K562 (cell line): ENCODE results near the gene TTC28. TPM values are rescaled to one million over a fixed set of nuclear protein-coding genes. Genes with fewer than 3 reads are reported as not detected.

ENCODE experiments used
- ATAC-seq: fragments of 200-7000 bp; cut with Tn5 transposase; 3 replicates; pipeline ENCODE4 v1.9.1; 2020; ENCODE audit warnings: moderate library complexity
- BruUV-seq: library from RNA; stranded (reverse); fragments of 400-500 nt; replicated peaks from 2 replicates; lab custom pipeline; 2021; lab: Mats Ljungman, UMichigan
- CTCF ChIA-PET: fragments of 300-600 bp; formaldehyde crosslinking; extraction: SDS; loops from one replicate; lab custom pipeline; 2021; ENCODE audit warnings: low intra/inter-chr PET ratio; lab: Yijun Ruan, JAX
- POLR2A ChIA-PET: fragments of 300-600, 350-650 bp; sonication (Branson Sonifier 250); formaldehyde crosslinking; extraction: SDS; loops from one replicate; lab custom pipeline; 2021; ENCODE audit warnings: antibody characterized with exemption, inconsistent platforms; lab: Yijun Ruan, JAX
- DNase-seq, 4 experiments: peaks; one replicate each; pipeline versions ENCODE4 v3.0.0 to v3.0.0-alpha.2; 2011 to 2018; ENCODE audit warnings: low spot score in 3 of 4, mixed read lengths in 3 of 4; ENCODE audit errors: extremely low read depth in 1 of 4
- FAIRE-seq: peaks from 2 replicates; lab custom pipeline; 2011; peaks lifted over from hg19 to GRCh38; lab: Jason Lieb, UNC
- H2AFZ ChIP-seq: 2 replicates; pipeline ENCODE4 v1.6.0; 2011; ENCODE audit warnings: low read depth, low read length, control low read depth, inconsistent platforms
- H3K27ac ChIP-seq: fragments of 200-600 bp; 3 replicates; pipeline ENCODE4 v1.8.0; 2011; ENCODE audit warnings: low read depth, mild to moderate bottlenecking, control low read depth, inconsistent platforms, low read length, moderate library complexity, mixed read lengths; ENCODE audit errors: extremely low read depth
- H3K27me3 ChIP-seq, 2 experiments: fragments of 300-600 bp in 1 of 2; 2 replicates in 1 of 2; 3 replicates in 1 of 2; pipeline versions ENCODE4 v1.6.0 to v1.8.0; 2011; ENCODE audit warnings: inconsistent platforms in 2 of 2, low read length in 2 of 2, mild to moderate bottlenecking in 1 of 2, mixed read lengths in 1 of 2, moderate library complexity in 1 of 2; ENCODE audit not compliant: control insufficient read depth in 2 of 2, insufficient read depth in 2 of 2
- H3K36me3 ChIP-seq: fragments of 300-600 bp; 3 replicates; pipeline ENCODE4 v1.8.0; 2011; ENCODE audit warnings: mild to moderate bottlenecking, low read length, inconsistent platforms; ENCODE audit not compliant: control insufficient read depth, insufficient read depth
- H3K4me1 ChIP-seq, 2 experiments: fragments of 200-600 bp in 1 of 2; replicated peaks in 1 of 2; 2 replicates in 1 of 2; 3 replicates in 1 of 2; pipeline versions ENCODE4 v1.5.1 to v1.8.0; 2011; ENCODE audit warnings: inconsistent platforms in 2 of 2, low read length in 2 of 2, mild to moderate bottlenecking in 1 of 2, mixed read lengths in 1 of 2, moderate library complexity in 1 of 2; ENCODE audit not compliant: control insufficient read depth in 2 of 2, insufficient read depth in 2 of 2
- H3K4me2 ChIP-seq: 2 replicates; pipeline ENCODE4 v1.6.1; 2011; ENCODE audit warnings: low read length, control low read depth, inconsistent platforms, mixed read lengths; ENCODE audit not compliant: insufficient read depth
- H3K4me3 ChIP-seq: fragments of 200-600 bp; sonication (generic), shearing (Covaris generic); 2 replicates; pipeline ENCODE4 v1.5.1; 2016; ENCODE audit warnings: control low read depth, inconsistent platforms
- H3K79me2 ChIP-seq: fragments of 200-600 bp; 3 replicates; pipeline ENCODE4 v1.8.0; 2011; ENCODE audit warnings: low read length, inconsistent platforms; ENCODE audit not compliant: control insufficient read depth, insufficient read depth
- H3K9ac ChIP-seq, 2 experiments: 2 replicates each; pipeline versions ENCODE4 v1.6.0 to v1.6.1; 2011; ENCODE audit warnings: low read depth in 2 of 2, low read length in 2 of 2, control low read depth in 1 of 2, inconsistent platforms in 1 of 2, mild to moderate bottlenecking in 1 of 2, mixed read lengths in 1 of 2; ENCODE audit not compliant: insufficient read depth in 1 of 2
- H3K9me1 ChIP-seq: one replicate; pipeline ENCODE4 v1.6.0; 2011; ENCODE audit warnings: inconsistent platforms, mild to moderate bottlenecking, low read length, moderate library complexity; ENCODE audit not compliant: control insufficient read depth, insufficient read depth
- H3K9me3 ChIP-seq: replicated peaks from 2 replicates; pipeline ENCODE4 v1.5.1; 2011; ENCODE audit warnings: low read depth, low read length, inconsistent platforms; ENCODE audit not compliant: control insufficient read depth, insufficient read depth
- H4K20me1 ChIP-seq: replicated peaks from 2 replicates; pipeline ENCODE4 v1.6.1; 2011; ENCODE audit warnings: low read length, inconsistent platforms, mixed read lengths; ENCODE audit not compliant: control insufficient read depth, insufficient read depth
- CREB3L1 ChIP-seq: fragments of 450-650 bp; IDR thresholded peaks from 2 replicates; pipeline ENCODE4 v1.6.1; 2014; ENCODE audit warnings: low read depth, mild to moderate bottlenecking, moderate library complexity, borderline replicate concordance
- E2F4 ChIP-seq: sonication (generic); formaldehyde crosslinking; IDR thresholded peaks from 2 replicates; pipeline ENCODE4 v1.8.0; 2022; ENCODE audit warnings: mild to moderate bottlenecking, low read depth, missing genetic modification reagents
- FOS ChIP-seq: IDR thresholded peaks from 3 replicates; pipeline ENCODE4 v1.6.1; 2011; ENCODE audit not compliant: insufficient read length; ENCODE audit errors: extremely low read depth
- ID3 ChIP-seq, 2 experiments: fragments of 250-450 bp in 1 of 2; fragments of 450-650 bp in 1 of 2; sonication (Bioruptor Pico) in 1 of 2; IDR thresholded peaks; 2 replicates each; pipeline versions ENCODE4 v1.6.1 to v1.8.0; 2016 to 2021; ENCODE audit warnings: mild to moderate bottlenecking in 2 of 2, moderate library complexity in 2 of 2, missing compliant biosample characterization in 1 of 2, missing genetic modification characterization in 1 of 2
- KLF16 ChIP-seq: IDR thresholded peaks from 2 replicates; pipeline ENCODE4 v1.6.1; 2016; ENCODE audit warnings: antibody characterized with exemption
- MAFF ChIP-seq: IDR thresholded peaks from 2 replicates; pipeline ENCODE4 v1.6.1; 2012; ENCODE audit warnings: low read length, improper control_type of control experiment
- NRF1 ChIP-seq, 2 experiments: fragments of 450-650 bp; IDR thresholded peaks in 1 of 2; conservative IDR thresholded peaks in 1 of 2; 2 replicates each; pipeline ENCODE4 v1.6.1; 2014; ENCODE audit warnings: mild to moderate bottlenecking in 2 of 2
- SIN3A ChIP-seq, 2 experiments: fragments of 150-350 bp in 1 of 2; IDR thresholded peaks; 2 replicates each; pipeline ENCODE4 v1.6.1; 2011 to 2016; ENCODE audit warnings: borderline replicate concordance in 2 of 2, low read depth in 2 of 2, low read length in 2 of 2, mild to moderate bottlenecking in 2 of 2, moderate library complexity in 2 of 2; ENCODE audit not compliant: control insufficient read depth in 1 of 2
- ZBTB2 ChIP-seq: fragments of 450-650 bp; IDR thresholded peaks from 2 replicates; pipeline ENCODE4 v1.6.1; 2016; ENCODE audit warnings: antibody characterized with exemption
- ZNF124 ChIP-seq: sonication (generic); formaldehyde crosslinking; IDR thresholded peaks from 2 replicates; pipeline ENCODE4 v1.8.1; 2022; ENCODE audit warnings: missing genetic modification reagents
- ZNF316 ChIP-seq: fragments of 450-650 bp; IDR thresholded peaks from 2 replicates; pipeline ENCODE4 v1.6.1; 2016
- ZNF444 ChIP-seq: fragments of 250-450 bp; sonication (Bioruptor Pico); IDR thresholded peaks from 2 replicates; pipeline ENCODE4 v1.4.0; 2020; ENCODE audit warnings: mild to moderate bottlenecking, moderate library complexity
- ZNF551 ChIP-seq: fragments of 250-450 bp; sonication (Bioruptor Pico); IDR thresholded peaks from 2 replicates; pipeline ENCODE4 v1.5.0; 2021; ENCODE audit warnings: mild to moderate bottlenecking, moderate library complexity
- ZNF696 ChIP-seq: fragments of 250-450 bp; sonication (Bioruptor Pico); conservative IDR thresholded peaks from 2 replicates; pipeline ENCODE4 v1.4.0; 2020; ENCODE audit warnings: mild to moderate bottlenecking, moderate library complexity
- in situ Hi-C: fragments of 300-500 bp; cut with MboI; formaldehyde crosslinking; loops from 4 replicates; pipeline ENCODE4 v1.15.0; 2018; ENCODE audit warnings: inconsistent platforms, mixed read lengths
- intact Hi-C: fragments of 100-400 bp; cut with micrococcal nuclease; formaldehyde crosslinking; loops from 2 replicates; pipeline ENCODE4 v1.14.2; 2022
- polyA plus RNA-seq, 8 experiments: library from polyadenylated mRNA; depleted of rRNA in 4 of 8; stranded (reverse) in 5 of 8; unstranded in 3 of 8; fragments of >200 nt; fragmentation: Nextera tagmentation in 2 of 8; fragmentation: Illumina TruSeq in 1 of 8; extraction: Ambion mirVana in 2 of 8; extraction: Trizol in 1 of 8; gene quantifications; 2 replicates each; pipeline versions ENCODE4 v1.2.1 to v1.2.3, GENCODE V29; 2011 to 2014; ENCODE audit warnings: inconsistent platforms in 1 of 8, missing spikeins in 1 of 8
- total RNA-seq, 7 experiments: library from RNA; depleted of rRNA in 6 of 7; stranded (reverse); fragments of >200 nt in 6 of 7; fragmentation: Illumina TruSeq in 2 of 7; extraction: Trizol in 2 of 7; gene quantifications; 2 replicates each; pipeline versions ENCODE4 v1.2.1 to v1.2.3, GENCODE V29; 2011 to 2021; ENCODE audit warnings: low replicate concordance in 1 of 7

Gene TTC28
- total and polyA plus RNA-seq, 9 of the 15 experiments (the other 6 are each of a cell fraction or from before 2014, with no cell fraction given), result 0.22 to 10.7 (median 3.1) TPM

GRCh38 chr22:28379075-28379779 is 300.4 kb downstream of the TTC28 start (continued):
- TF ChIP-seq ID3 (CRISPR knock-in tag; IDR thresholded peaks at IDR 0.05) (no peak), ID3 (tag; IDR thresholded peaks at IDR 0.05) (no peak)

- Histone ChIP-seq H3K9me3 (no peaks in the 10 kb centered on the region), H2AFZ (no peak overlapping the region), H3K27me3 (no peaks in the 10 kb centered on the region), H3K4me3 (no peak overlapping the region), H3K4me1 (peaks cover 0 to 7% of the 10 kb centered on the region in 2 experiments; a peak in 2 of 5 replicates), H3K9me1 (no peaks in the 10 kb centered on the region), H3K79me2 (no peaks in the 10 kb centered on the region), H3K36me3 (no peaks in the 10 kb centered on the region), H3K27ac (no peak overlapping the region), H3K4me2 (no peak overlapping the region), H4K20me1 (no peaks in the 10 kb centered on the region), H3K9ac (no peak overlapping the region)
- intact Hi-C loops (no loop called here), in situ Hi-C loops (no loop called here)
- ChIA-PET CTCF (no interaction called here), POLR2A (no interaction called here)
- no TSS peak for BruUV-seq
- FAIRE-seq, result no peak
- no peak for DNase-seq
- ATAC-seq, result no peak
- TF ChIP-seq CREB3L1 (no peak), ZNF124 (no peak), ZNF444 (CRISPR knock-in tag) (no peak), ZNF316 (no peak), ZBTB2 (no peak), E2F4 (CRISPR knock-in tag) (no peak), SIN3A (IDR thresholded peaks at IDR 0.05; ENCODE audit: borderline replicate concordance in 2 of 2, control insufficient read depth in 1 of 2, low read depth in 2 of 2, low read length in 2 of 2) (no peak), KLF16 (no peak), ZNF551 (no peak), ZNF696 (CRISPR knock-in tag) (no peak), MAFF (no peak), FOS (no peak), NRF1 (conservative IDR thresholded peaks at IDR 0.05 in 1 of 2, IDR thresholded peaks at IDR 0.05 in 1 of 2) (no peak)
Measured at GRCh38 chr22:28375761-28376534, 303.7 kb downstream of the TTC28 start.
